ENCODE results near the gene LRRC10B. TPM values are rescaled to one million over a fixed set of nuclear protein-coding genes. Genes with fewer than 3 reads are reported as not detected.

The LRRC10B gene
- polyA plus RNA-seq, 2 of the 4 experiments (the other 2 are of a cell fraction), result 0.03 to 0.04 TPM

DNA sequence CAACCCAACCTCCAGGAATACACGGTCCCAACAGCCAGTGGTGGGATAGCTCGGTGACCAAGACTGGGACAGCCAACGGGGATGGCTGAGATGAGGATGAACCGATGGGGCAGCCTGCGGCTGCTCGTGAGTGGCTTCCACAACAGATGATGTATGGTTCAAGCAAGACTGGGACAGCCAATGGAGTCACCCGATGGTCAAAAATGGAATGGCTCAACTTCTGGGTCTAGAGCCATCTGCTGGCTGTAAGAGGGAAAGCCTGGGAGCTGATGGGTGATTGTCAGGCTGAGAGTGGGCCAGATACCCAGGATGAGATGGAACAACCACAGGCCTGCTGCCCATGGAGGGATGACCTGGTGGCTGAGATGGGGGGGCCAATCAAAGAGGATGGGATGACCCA lies 36.8 kb downstream of the LRRC10B start (continued):
- TF ChIP-seq, protein P1, sequence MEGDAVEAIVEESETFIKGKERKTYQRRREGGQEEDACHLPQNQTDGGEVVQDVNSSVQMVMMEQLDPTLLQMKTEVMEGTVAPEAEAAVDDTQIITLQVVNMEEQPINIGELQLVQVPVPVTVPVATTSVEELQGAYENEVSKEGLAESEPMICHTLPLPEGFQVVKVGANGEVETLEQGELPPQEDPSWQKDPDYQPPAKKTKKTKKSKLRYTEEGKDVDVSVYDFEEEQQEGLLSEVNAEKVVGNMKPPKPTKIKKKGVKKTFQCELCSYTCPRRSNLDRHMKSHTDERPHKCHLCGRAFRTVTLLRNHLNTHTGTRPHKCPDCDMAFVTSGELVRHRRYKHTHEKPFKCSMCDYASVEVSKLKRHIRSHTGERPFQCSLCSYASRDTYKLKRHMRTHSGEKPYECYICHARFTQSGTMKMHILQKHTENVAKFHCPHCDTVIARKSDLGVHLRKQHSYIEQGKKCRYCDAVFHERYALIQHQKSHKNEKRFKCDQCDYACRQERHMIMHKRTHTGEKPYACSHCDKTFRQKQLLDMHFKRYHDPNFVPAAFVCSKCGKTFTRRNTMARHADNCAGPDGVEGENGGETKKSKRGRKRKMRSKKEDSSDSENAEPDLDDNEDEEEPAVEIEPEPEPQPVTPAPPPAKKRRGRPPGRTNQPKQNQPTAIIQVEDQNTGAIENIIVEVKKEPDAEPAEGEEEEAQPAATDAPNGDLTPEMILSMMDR (IDR thresholded peaks at IDR 0.05), result peak; percentile 29; the same call in 2 of the 3 replicates
- TF ChIP-seq MAZ (IDR thresholded peaks at IDR 0.05; ENCODE audit: borderline replicate concordance, low read depth, low read length) (no peak), ZFP36 (IDR thresholded peaks at IDR 0.05; ENCODE audit: borderline replicate concordance, partially characterized antibody) (no peak), JUN (IDR thresholded peaks at IDR 0.05) (no peak), NFE2L2 (conservative IDR thresholded peaks at IDR 0.05; ENCODE audit: low read length) (no peak), TFCP2L1 (CRISPR knock-in tag; IDR thresholded peaks at IDR 0.05) (no peak), MAX (IDR thresholded peaks at IDR 0.05) (no peak), CBX8 (IDR thresholded peaks at IDR 0.05) (no peak), MAFK (IDR thresholded peaks at IDR 0.05; ENCODE audit: partially characterized antibody) (no peak), HEYL (CRISPR knock-in tag; IDR thresholded peaks at IDR 0.05) (no peak)
- TF ChIP-seq, protein P2, sequence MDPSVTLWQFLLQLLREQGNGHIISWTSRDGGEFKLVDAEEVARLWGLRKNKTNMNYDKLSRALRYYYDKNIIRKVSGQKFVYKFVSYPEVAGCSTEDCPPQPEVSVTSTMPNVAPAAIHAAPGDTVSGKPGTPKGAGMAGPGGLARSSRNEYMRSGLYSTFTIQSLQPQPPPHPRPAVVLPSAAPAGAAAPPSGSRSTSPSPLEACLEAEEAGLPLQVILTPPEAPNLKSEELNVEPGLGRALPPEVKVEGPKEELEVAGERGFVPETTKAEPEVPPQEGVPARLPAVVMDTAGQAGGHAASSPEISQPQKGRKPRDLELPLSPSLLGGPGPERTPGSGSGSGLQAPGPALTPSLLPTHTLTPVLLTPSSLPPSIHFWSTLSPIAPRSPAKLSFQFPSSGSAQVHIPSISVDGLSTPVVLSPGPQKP (IDR thresholded peaks at IDR 0.05; ENCODE audit: low read depth, low read length), result no peak

DNA sequence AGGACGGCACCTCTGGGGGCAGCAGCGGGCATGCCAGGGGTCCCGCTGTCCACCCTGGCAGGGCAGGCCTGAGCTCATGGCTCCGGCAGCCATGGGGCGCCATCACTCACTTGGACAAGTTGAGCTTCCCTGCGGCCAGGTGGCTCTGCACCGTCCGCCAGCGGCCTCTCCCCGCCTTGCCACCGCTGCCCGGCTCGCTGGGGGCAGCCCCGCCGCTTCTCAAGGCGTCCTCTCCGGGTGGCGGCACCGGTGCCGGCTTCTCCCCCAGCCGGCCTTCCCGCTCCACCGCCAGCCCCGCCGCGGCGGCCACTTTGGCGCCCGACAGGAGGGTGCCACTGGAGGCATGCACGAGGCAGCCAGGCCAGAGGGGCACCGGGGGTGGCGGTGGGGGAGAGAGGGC lies 37.4 kb downstream of the LRRC10B start:
- ChIA-PET CTCF (interaction anchor here (0.7 to 5.7 kb wide), 16 partner anchors 10 to 108 kb away, joined by 3 to 56 read pairs (median 6); partner anchors contain the start of gene LRRC10B), POLR2A (no interaction called here)
- Histone ChIP-seq H3K4me2 (no peak overlapping the region), H3K4me3 (no peak overlapping the region), H3K9me3 (no peaks in the 10 kb centered on the region), H3K27ac (no peak overlapping the region), H3K4me1 (peaks cover 35% of the 10 kb centered on the region)
- no peak for ATAC-seq
- DNase-seq (ENCODE audit: low read depth in 1 of 2, low spot score in 1 of 2), result no peak
- TF ChIP-seq, protein P3, sequence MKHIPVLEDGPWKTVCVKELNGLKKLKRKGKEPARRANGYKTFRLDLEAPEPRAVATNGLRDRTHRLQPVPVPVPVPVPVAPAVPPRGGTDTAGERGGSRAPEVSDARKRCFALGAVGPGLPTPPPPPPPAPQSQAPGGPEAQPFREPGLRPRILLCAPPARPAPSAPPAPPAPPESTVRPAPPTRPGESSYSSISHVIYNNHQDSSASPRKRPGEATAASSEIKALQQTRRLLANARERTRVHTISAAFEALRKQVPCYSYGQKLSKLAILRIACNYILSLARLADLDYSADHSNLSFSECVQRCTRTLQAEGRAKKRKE (CRISPR knock-in tag; IDR thresholded peaks at IDR 0.05; ENCODE audit: low read depth), result no peak
- TF ChIP-seq RCOR1 (IDR thresholded peaks at IDR 0.05; ENCODE audit: low read depth, low read length), result no peak
- TF ChIP-seq EHMT2 (IDR thresholded peaks at IDR 0.05; ENCODE audit: low read depth), result no peak
- TF ChIP-seq FOSB (CRISPR knock-in tag; IDR thresholded peaks at IDR 0.05), result no peak
- TF ChIP-seq TFCP2L1 (CRISPR knock-in tag; IDR thresholded peaks at IDR 0.05), result no peak
- TF ChIP-seq ZSCAN20 (CRISPR knock-in tag; IDR thresholded peaks at IDR 0.05), result no peak
- TF ChIP-seq, protein P4, sequence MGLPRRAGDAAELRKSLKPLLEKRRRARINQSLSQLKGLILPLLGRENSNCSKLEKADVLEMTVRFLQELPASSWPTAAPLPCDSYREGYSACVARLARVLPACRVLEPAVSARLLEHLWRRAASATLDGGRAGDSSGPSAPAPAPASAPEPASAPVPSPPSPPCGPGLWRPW (IDR thresholded peaks at IDR 0.05), result no peak
- TF ChIP-seq GATA3 (IDR thresholded peaks at IDR 0.05; ENCODE audit: borderline replicate concordance), result no peak
- no peak for TF ChIP-seq MAX (IDR thresholded peaks at IDR 0.05)
- no peak for TF ChIP-seq HOXB5 (CRISPR knock-in tag; IDR thresholded peaks at IDR 0.05)
- no peak for TF ChIP-seq MAFK (IDR thresholded peaks at IDR 0.05; ENCODE audit: partially characterized antibody)
- TF ChIP-seq NPAS2 (CRISPR knock-in tag; IDR thresholded peaks at IDR 0.05; ENCODE audit: borderline replicate concordance), result no peak
- no peak for TF ChIP-seq CBX2 (IDR thresholded peaks at IDR 0.05; ENCODE audit: borderline replicate concordance, low read depth)
- TF ChIP-seq TP53 (CRISPR knock-in tag; IDR thresholded peaks at IDR 0.05), result no peak
- TF ChIP-seq, protein P2 (IDR thresholded peaks at IDR 0.05; ENCODE audit: low read depth, low read length), result no peak
- TF ChIP-seq, protein P5, sequence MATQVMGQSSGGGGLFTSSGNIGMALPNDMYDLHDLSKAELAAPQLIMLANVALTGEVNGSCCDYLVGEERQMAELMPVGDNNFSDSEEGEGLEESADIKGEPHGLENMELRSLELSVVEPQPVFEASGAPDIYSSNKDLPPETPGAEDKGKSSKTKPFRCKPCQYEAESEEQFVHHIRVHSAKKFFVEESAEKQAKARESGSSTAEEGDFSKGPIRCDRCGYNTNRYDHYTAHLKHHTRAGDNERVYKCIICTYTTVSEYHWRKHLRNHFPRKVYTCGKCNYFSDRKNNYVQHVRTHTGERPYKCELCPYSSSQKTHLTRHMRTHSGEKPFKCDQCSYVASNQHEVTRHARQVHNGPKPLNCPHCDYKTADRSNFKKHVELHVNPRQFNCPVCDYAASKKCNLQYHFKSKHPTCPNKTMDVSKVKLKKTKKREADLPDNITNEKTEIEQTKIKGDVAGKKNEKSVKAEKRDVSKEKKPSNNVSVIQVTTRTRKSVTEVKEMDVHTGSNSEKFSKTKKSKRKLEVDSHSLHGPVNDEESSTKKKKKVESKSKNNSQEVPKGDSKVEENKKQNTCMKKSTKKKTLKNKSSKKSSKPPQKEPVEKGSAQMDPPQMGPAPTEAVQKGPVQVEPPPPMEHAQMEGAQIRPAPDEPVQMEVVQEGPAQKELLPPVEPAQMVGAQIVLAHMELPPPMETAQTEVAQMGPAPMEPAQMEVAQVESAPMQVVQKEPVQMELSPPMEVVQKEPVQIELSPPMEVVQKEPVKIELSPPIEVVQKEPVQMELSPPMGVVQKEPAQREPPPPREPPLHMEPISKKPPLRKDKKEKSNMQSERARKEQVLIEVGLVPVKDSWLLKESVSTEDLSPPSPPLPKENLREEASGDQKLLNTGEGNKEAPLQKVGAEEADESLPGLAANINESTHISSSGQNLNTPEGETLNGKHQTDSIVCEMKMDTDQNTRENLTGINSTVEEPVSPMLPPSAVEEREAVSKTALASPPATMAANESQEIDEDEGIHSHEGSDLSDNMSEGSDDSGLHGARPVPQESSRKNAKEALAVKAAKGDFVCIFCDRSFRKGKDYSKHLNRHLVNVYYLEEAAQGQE (IDR thresholded peaks at IDR 0.05), result no peak
- TF ChIP-seq FOXS1 (CRISPR knock-in tag; IDR thresholded peaks at IDR 0.05), result no peak
- no peak for TF ChIP-seq KDM5A (IDR thresholded peaks at IDR 0.05)
- TF ChIP-seq HOXB13 (CRISPR knock-in tag; IDR thresholded peaks at IDR 0.05; ENCODE audit: low read depth), result no peak
- 86% methylated on average over 17 of the region's 32 CpGs for WGBS (ENCODE audit: missing lambda C conversion rate)
- no peak for FAIRE-seq
